Left ventricle myocardium inferior (tissue), 1 donor: Measurements from ENCODE around the gene CYP46A1. TPM values are rescaled to one million over a fixed set of nuclear protein-coding genes. Genes with fewer than 3 reads are reported as not detected.

Experiments
- DNase-seq: peaks from one replicate; pipeline ENCODE4 v3.0.0-alpha.2; 2020
- H3K27ac ChIP-seq: fragments of 200-600 bp; replicated peaks from 2 replicates; pipeline ENCODE4 v1.8.0; 2021
- H3K27me3 ChIP-seq: fragments of 200-600 bp; 2 replicates; pipeline ENCODE4 v1.8.0; 2021; ENCODE audit warnings: low read depth
- H3K36me3 ChIP-seq: fragments of 200-600 bp; 2 replicates; pipeline ENCODE4 v1.8.0; 2021
- H3K4me1 ChIP-seq: fragments of 200-600 bp; 2 replicates; pipeline ENCODE4 v1.8.0; 2021
- H3K4me3 ChIP-seq: fragments of 200-600 bp; 2 replicates; pipeline ENCODE4 v1.8.0; 2021; ENCODE audit warnings: mild to moderate bottlenecking, moderate library complexity
- H3K9me3 ChIP-seq: fragments of 200-600 bp; replicated peaks from 2 replicates; pipeline ENCODE4 v1.8.0; 2021
- CTCF ChIP-seq: fragments of 200-600 bp; IDR thresholded peaks from 2 replicates; pipeline ENCODE4 v1.8.0; 2021; ENCODE audit warnings: antibody characterized with exemption, mild to moderate bottlenecking, borderline replicate concordance
- intact Hi-C: fragments of 100-400 bp; cut with micrococcal nuclease; formaldehyde crosslinking; loops from one replicate; pipeline ENCODE4 v1.11.0; 2022
- total RNA-seq: library from RNA; stranded (reverse); fragmentation: NEBNext Ultra II Directional; extraction: Animal tissue kit (Norgen Biotek cat#: 25700); gene quantifications from one replicate; pipeline ENCODE4 v1.2.1, GENCODE V29; 2021
- donor health status: DM: no; HTN: yes; CAD: no; lungs with severe emphysema.

Gene CYP46A1
- total RNA-seq, 1 donor from 2014 or later: 4.2 TPM

DNA sequence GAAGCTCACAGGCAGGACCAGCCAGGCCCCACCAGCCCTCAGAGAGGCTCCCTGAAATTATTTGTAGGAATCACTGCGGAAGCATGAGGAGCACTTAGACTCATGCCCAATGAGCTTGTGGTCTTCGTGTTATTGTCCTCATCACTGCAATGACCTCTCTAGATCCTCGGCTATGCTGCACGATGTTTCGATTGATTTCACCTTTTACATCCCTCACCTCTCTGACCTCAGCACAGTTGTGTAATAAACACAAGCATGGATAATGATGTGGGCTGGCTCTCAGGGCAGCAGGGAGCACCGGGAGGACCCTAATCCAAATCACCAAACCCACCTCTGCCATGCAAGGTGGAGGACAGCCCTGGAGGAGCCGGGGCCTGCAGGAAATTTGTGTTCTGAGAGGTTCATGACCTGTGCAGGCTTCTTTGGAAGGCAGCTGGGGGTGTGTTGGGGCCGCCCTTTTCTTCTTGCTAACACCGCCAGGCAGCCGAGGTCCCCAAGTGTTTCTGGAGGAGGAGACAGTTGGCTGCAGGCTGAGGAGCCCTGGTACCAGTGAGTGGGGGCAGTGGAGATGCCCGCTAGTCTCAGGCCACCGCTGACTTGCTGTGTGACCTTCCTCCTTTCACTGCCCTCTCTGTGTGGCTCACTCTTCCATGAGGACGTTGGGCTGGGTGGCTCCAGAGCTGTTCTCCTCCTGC lies 79.6 kb downstream of the CYP46A1 start:
- no peaks in the 10 kb centered on the region for H3K36me3 ChIP-seq
- no peak overlapping the region for H3K27ac ChIP-seq
- H3K9me3 ChIP-seq: no peaks in the 10 kb centered on the region
- no peak overlapping the region for H3K4me3 ChIP-seq
- peaks cover 54% of the 10 kb centered on the region for H3K4me1 ChIP-seq
- H3K27me3 ChIP-seq: no peaks in the 10 kb centered on the region
- TF ChIP-seq CTCF: no peak
- intact Hi-C loops: no loop called here
- DNase-seq: no peak

- no peak for DNase-seq
- Histone ChIP-seq H3K4me1 (peaks cover 48% of the 10 kb centered on the region), H3K27me3 (no peaks in the 10 kb centered on the region), H3K36me3 (no peaks in the 10 kb centered on the region), H3K9me3 (no peaks in the 10 kb centered on the region), H3K4me3 (no peak overlapping the region), H3K27ac (no peak overlapping the region)
- intact Hi-C loops: no loop called here
- no peak for TF ChIP-seq CTCF
Measured at GRCh38 chr14:99764222-99764706, 80.2 kb downstream of the CYP46A1 start.

GRCh38 chr14:99768381-99768780 lies 84.3 kb downstream of the CYP46A1 start:
- DNase-seq: no peak
- Histone ChIP-seq H3K4me1 (peaks cover 31% of the 10 kb centered on the region), H3K4me3 (no peak overlapping the region), H3K9me3 (no peaks in the 10 kb centered on the region), H3K27me3 (no peaks in the 10 kb centered on the region), H3K27ac (no peak overlapping the region), H3K36me3 (no peaks in the 10 kb centered on the region)
- TF ChIP-seq CTCF: no peak
- intact Hi-C loops: no loop called here

- Histone ChIP-seq H3K27me3 (no peaks in the 10 kb centered on the region), H3K9me3 (no peaks in the 10 kb centered on the region), H3K27ac (no peak overlapping the region), H3K4me1 (peaks cover 37% of the 10 kb centered on the region), H3K4me3 (no peak overlapping the region), H3K36me3 (no peaks in the 10 kb centered on the region)
- TF ChIP-seq CTCF: no peak
- intact Hi-C loops: no loop called here
- no peak for DNase-seq
Measured at GRCh38 chr14:99769123-99769522, 85.0 kb downstream of the CYP46A1 start.

DNA sequence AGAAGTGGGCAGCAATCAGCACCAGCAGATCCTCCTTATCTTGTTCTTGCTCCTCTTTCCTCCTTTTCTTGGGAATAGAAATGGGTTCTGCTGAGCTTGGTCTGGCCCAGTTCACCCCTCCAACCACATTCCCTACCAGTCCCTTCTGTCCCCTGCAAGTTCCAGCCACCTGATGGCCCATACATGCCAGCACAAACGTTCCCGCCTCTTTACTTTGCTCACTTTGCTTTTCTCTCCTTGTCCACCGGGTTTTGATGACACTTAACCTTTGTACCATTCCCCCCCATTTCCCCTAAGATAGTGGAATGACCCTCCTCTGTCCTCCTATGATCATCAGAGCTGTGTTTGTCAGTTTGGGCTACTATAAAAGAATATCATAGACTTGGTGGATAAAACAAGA lies 85.7 kb downstream of the CYP46A1 start:
- no peak for TF ChIP-seq CTCF

More for the DNA sequence above, 85.7 kb downstream of the CYP46A1 start:
- DNase-seq: no peak
- H3K27me3 ChIP-seq: no peaks in the 10 kb centered on the region
- no peaks in the 10 kb centered on the region for H3K9me3 ChIP-seq
- no peaks in the 10 kb centered on the region for H3K36me3 ChIP-seq
- no peak overlapping the region for H3K4me3 ChIP-seq
- peaks cover 44% of the 10 kb centered on the region for H3K4me1 ChIP-seq
- intact Hi-C loops: no loop called here
- no peak overlapping the region for H3K27ac ChIP-seq
